Neutrophil (primary cell): Measurements from ENCODE around the gene FAM43A.
A peak's percentile ranks its signal among the peaks of the same experiment; 100 is the strongest.

Source experiments
- H3K27ac ChIP-seq: fragments of 200-600 bp; sonication (generic); 2 replicates; pipeline ENCODE4 v1.5.1; 2016; ENCODE audit warnings: mild to moderate bottlenecking, moderate library complexity
- H3K27me3 ChIP-seq: fragments of 200-600 bp; sonication (generic); 2 replicates; pipeline ENCODE4 v1.6.0; 2016; ENCODE audit warnings: mild to moderate bottlenecking
- H3K36me3 ChIP-seq: fragments of 200-600 bp; sonication (generic); 2 replicates; pipeline ENCODE4 v1.5.1; 2017
- H3K4me1 ChIP-seq, 2 experiments: fragments of 200-600 bp in 1 of 2; sonication (generic) in 1 of 2; 1 replicate in 1 of 2; 2 replicates in 1 of 2; pipeline versions ENCODE4 v1.5.1 to v1.6.1; 2013 to 2016; ENCODE audit warnings: low read depth in 1 of 2, low read length in 1 of 2, mild to moderate bottlenecking in 1 of 2, moderate library complexity in 1 of 2; ENCODE audit not compliant: control insufficient read depth in 1 of 2, insufficient read depth in 1 of 2
- H3K4me3 ChIP-seq, 2 experiments: fragments of 200-600 bp in 1 of 2; sonication (generic) in 1 of 2; 1 replicate in 1 of 2; 2 replicates in 1 of 2; pipeline ENCODE4 v1.5.1; 2013 to 2016; ENCODE audit warnings: low read depth in 1 of 2, low read length in 1 of 2, mild to moderate bottlenecking in 1 of 2, moderate library complexity in 1 of 2
- H3K9me3 ChIP-seq: fragments of 200-600 bp; sonication (generic); 2 replicates; pipeline ENCODE4 v1.5.1; 2016
- CTCF ChIP-seq: fragments of 200-600 bp; sonication (generic); IDR thresholded peaks from 2 replicates; pipeline ENCODE4 v1.5.1; 2016; ENCODE audit warnings: antibody characterized with exemption

FAM43A gene

GRCh38 chr3:194730365-194730764 lies 44.7 kb downstream of the FAM43A start:
- Histone ChIP-seq H3K4me1 (no peaks in the 10 kb centered on the region), H3K27ac (no peak overlapping the region), H3K36me3 (no peaks in the 10 kb centered on the region), H3K27me3 (no peaks in the 10 kb centered on the region), H3K9me3 (no peaks in the 10 kb centered on the region), H3K4me3 (no peak overlapping the region)
- no peak for TF ChIP-seq CTCF

GRCh38 chr3:194731506-194732073 lies 45.9 kb downstream of the FAM43A start:
- Histone ChIP-seq H3K27ac (no peak overlapping the region), H3K4me1 (peaks cover 7 to 9% of the 10 kb centered on the region in 2 experiments), H3K9me3 (peaks cover 5% of the 10 kb centered on the region), H3K4me3 (no peak overlapping the region), H3K36me3 (no peaks in the 10 kb centered on the region), H3K27me3 (no peaks in the 10 kb centered on the region)
- TF ChIP-seq CTCF = no peak

GRCh38 chr3:194732617-194733016 lies 46.9 kb downstream of the FAM43A start:
- H3K4me1 ChIP-seq = peaks cover 7 to 9% of the 10 kb centered on the region in 2 experiments
- H3K4me3 ChIP-seq = no peak overlapping the region
- TF ChIP-seq CTCF = no peak
- no peak overlapping the region for H3K27ac ChIP-seq
- H3K9me3 ChIP-seq = peaks cover 15% of the 10 kb centered on the region
- no peaks in the 10 kb centered on the region for H3K36me3 ChIP-seq
- no peaks in the 10 kb centered on the region for H3K27me3 ChIP-seq

GRCh38 chr3:194736277-194736895 lies 50.7 kb downstream of the FAM43A start:
- Histone ChIP-seq H3K36me3 (no peaks in the 10 kb centered on the region), H3K27ac (peak overlapping the region; percentile 85), H3K9me3 (peaks cover 21% of the 10 kb centered on the region), H3K4me1 (peaks cover 7 to 9% of the 10 kb centered on the region in 2 experiments), H3K27me3 (no peaks in the 10 kb centered on the region), H3K4me3 (peak overlapping the region in 1 of 2 experiments; percentile 13)
- TF ChIP-seq CTCF = no peak

GRCh38 chr3:194736896-194737600 lies 51.4 kb downstream of the FAM43A start:
- Histone ChIP-seq H3K27me3 (no peaks in the 10 kb centered on the region), H3K4me1 (peaks cover 7 to 9% of the 10 kb centered on the region in 2 experiments), H3K9me3 (peaks cover 21% of the 10 kb centered on the region), H3K4me3 (no peak overlapping the region), H3K36me3 (no peaks in the 10 kb centered on the region), H3K27ac (peak overlapping the region; percentile 85)
- no peak for TF ChIP-seq CTCF
